Measurements from ENCODE around the gene ZNF264.
A peak's percentile ranks its signal among the peaks of the same experiment; 100 is the strongest.

The ZNF264 gene

GRCh38 chr19:57227502-57227901 is 36.2 kb downstream of the ZNF264 start:
- Histone ChIP-seq H3K4me1 (ENCODE audit: insufficient read depth, poor library complexity, severe bottlenecking) (no peaks in the 10 kb centered on the region), H3K4me3 (ENCODE audit: severe bottlenecking) (no peak overlapping the region), H3K27me3 (ENCODE audit: insufficient read depth, poor library complexity, severe bottlenecking) (no peaks in the 10 kb centered on the region), H3K9me3 (ENCODE audit: severe bottlenecking) (no peaks in the 10 kb centered on the region), H3K27ac (ENCODE audit: poor library complexity, severe bottlenecking) (no peak overlapping the region), H3K36me3 (ENCODE audit: low read depth) (no peaks in the 10 kb centered on the region)
- ATAC-seq (ENCODE audit: low read depth) (no peak), DNase-seq (ENCODE audit: low spot score) (no peak)
- TF ChIP-seq, protein P1, sequence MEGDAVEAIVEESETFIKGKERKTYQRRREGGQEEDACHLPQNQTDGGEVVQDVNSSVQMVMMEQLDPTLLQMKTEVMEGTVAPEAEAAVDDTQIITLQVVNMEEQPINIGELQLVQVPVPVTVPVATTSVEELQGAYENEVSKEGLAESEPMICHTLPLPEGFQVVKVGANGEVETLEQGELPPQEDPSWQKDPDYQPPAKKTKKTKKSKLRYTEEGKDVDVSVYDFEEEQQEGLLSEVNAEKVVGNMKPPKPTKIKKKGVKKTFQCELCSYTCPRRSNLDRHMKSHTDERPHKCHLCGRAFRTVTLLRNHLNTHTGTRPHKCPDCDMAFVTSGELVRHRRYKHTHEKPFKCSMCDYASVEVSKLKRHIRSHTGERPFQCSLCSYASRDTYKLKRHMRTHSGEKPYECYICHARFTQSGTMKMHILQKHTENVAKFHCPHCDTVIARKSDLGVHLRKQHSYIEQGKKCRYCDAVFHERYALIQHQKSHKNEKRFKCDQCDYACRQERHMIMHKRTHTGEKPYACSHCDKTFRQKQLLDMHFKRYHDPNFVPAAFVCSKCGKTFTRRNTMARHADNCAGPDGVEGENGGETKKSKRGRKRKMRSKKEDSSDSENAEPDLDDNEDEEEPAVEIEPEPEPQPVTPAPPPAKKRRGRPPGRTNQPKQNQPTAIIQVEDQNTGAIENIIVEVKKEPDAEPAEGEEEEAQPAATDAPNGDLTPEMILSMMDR (IDR thresholded peaks at IDR 0.05; ENCODE audit: poor library complexity, severe bottlenecking) = no peak

GRCh38 chr19:57231686-57232085 is 40.4 kb downstream of the ZNF264 start:
- TF ChIP-seq, protein P1 (IDR thresholded peaks at IDR 0.05; ENCODE audit: poor library complexity, severe bottlenecking) = no peak
- ATAC-seq (ENCODE audit: low read depth) (no peak), DNase-seq (ENCODE audit: low spot score) (no peak)
- Histone ChIP-seq H3K4me3 (ENCODE audit: severe bottlenecking) (no peak overlapping the region), H3K36me3 (ENCODE audit: low read depth) (no peaks in the 10 kb centered on the region), H3K27me3 (ENCODE audit: insufficient read depth, poor library complexity, severe bottlenecking) (no peaks in the 10 kb centered on the region), H3K9me3 (ENCODE audit: severe bottlenecking) (no peaks in the 10 kb centered on the region), H3K27ac (ENCODE audit: poor library complexity, severe bottlenecking) (no peak overlapping the region), H3K4me1 (ENCODE audit: insufficient read depth, poor library complexity, severe bottlenecking) (no peaks in the 10 kb centered on the region)

DNA sequence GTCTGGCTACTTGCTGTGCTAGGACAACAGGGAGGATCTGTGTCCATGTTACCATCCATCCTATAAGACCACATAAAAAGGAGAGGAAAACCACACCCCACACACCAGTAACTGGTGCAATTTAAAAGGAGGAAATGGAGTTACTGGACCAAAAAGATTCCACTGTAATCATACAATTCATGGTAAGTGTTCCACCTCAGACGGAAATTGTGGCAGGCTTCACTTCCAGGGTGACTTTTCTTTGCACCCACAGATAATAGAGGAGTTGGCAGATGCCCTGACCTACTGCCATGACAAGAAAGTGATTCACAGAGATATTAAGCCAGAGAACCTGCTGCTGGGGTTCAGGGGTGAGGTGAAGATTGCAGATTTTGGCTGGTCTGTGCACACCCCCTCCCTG is 41.9 kb downstream of the ZNF264 start:
- DNase-seq (ENCODE audit: low spot score) = no peak
- Histone ChIP-seq H3K36me3 (ENCODE audit: low read depth) (no peaks in the 10 kb centered on the region), H3K27ac (ENCODE audit: poor library complexity, severe bottlenecking) (no peak overlapping the region), H3K9me3 (ENCODE audit: severe bottlenecking) (no peaks in the 10 kb centered on the region), H3K4me1 (ENCODE audit: insufficient read depth, poor library complexity, severe bottlenecking) (no peaks in the 10 kb centered on the region), H3K4me3 (ENCODE audit: severe bottlenecking) (no peak overlapping the region), H3K27me3 (ENCODE audit: insufficient read depth, poor library complexity, severe bottlenecking) (no peaks in the 10 kb centered on the region)
- TF ChIP-seq, protein P1 (IDR thresholded peaks at IDR 0.05; ENCODE audit: poor library complexity, severe bottlenecking) = no peak
- no peak for ATAC-seq (ENCODE audit: low read depth)

GRCh38 chr19:57239982-57240310 is 48.6 kb downstream of the ZNF264 start:
- no peaks in the 10 kb centered on the region for H3K9me3 ChIP-seq (ENCODE audit: severe bottlenecking)
- H3K36me3 ChIP-seq (ENCODE audit: low read depth) = peaks cover 15% of the 10 kb centered on the region
- ATAC-seq (ENCODE audit: low read depth) (no peak; the same call in 2 of the 3 replicates), DNase-seq (ENCODE audit: low spot score) (no peak)
- H3K4me3 ChIP-seq (ENCODE audit: severe bottlenecking) = peak overlapping the region; percentile 85
- TF ChIP-seq, protein P1 (IDR thresholded peaks at IDR 0.05; ENCODE audit: poor library complexity, severe bottlenecking) = no peak
- H3K27me3 ChIP-seq (ENCODE audit: insufficient read depth, poor library complexity, severe bottlenecking) = no peaks in the 10 kb centered on the region
- H3K4me1 ChIP-seq (ENCODE audit: insufficient read depth, poor library complexity, severe bottlenecking) = peaks cover 5% of the 10 kb centered on the region
- peak overlapping the region; percentile 27 for H3K27ac ChIP-seq (ENCODE audit: poor library complexity, severe bottlenecking)

GRCh38 chr19:57240311-57241090 is 49.2 kb downstream of the ZNF264 start, which contains the start of gene ZNF805:
ZNF805 (plus strand) TSS chr19:57240632; CDS start chr19:57240892, 260 bp downstream.
- Histone ChIP-seq H3K9me3 (ENCODE audit: severe bottlenecking) (no peaks in the 10 kb centered on the region), H3K4me3 (ENCODE audit: severe bottlenecking) (peak within 1 kb of the TSS; percentile 85), H3K27ac (ENCODE audit: poor library complexity, severe bottlenecking) (peak within 1 kb of the TSS; percentile 27), H3K27me3 (ENCODE audit: insufficient read depth, poor library complexity, severe bottlenecking) (no peaks in the 10 kb centered on the region), H3K4me1 (ENCODE audit: insufficient read depth, poor library complexity, severe bottlenecking) (peaks cover 5% of the 10 kb centered on the region), H3K36me3 (ENCODE audit: low read depth) (peaks cover 19% of the 10 kb centered on the region)
- DNase-seq (ENCODE audit: low spot score) (peak; percentile 93), ATAC-seq (ENCODE audit: low read depth) (peak; percentile 94)
- TF ChIP-seq, protein P1 (IDR thresholded peaks at IDR 0.05; ENCODE audit: poor library complexity, severe bottlenecking) = no peak

Measured in RWPE2 (cell line).